HG02759 (cell line): ENCODE measurements around the gene WDR13.
"Not testable (repeated sequence)": the region's sequence is repeated elsewhere in the genome, so short reads cannot be mapped to it uniquely, and the experiment has no call there.

ENCODE experiments used
- ATAC-seq: cut with Tn5 transposase; IDR thresholded peaks from one replicate; pipeline ENCODE4 v1.9.1; 2021; ENCODE audit warnings: mild to moderate bottlenecking, moderate library complexity; ENCODE audit not compliant: unreplicated experiment

WDR13 gene

DNA sequence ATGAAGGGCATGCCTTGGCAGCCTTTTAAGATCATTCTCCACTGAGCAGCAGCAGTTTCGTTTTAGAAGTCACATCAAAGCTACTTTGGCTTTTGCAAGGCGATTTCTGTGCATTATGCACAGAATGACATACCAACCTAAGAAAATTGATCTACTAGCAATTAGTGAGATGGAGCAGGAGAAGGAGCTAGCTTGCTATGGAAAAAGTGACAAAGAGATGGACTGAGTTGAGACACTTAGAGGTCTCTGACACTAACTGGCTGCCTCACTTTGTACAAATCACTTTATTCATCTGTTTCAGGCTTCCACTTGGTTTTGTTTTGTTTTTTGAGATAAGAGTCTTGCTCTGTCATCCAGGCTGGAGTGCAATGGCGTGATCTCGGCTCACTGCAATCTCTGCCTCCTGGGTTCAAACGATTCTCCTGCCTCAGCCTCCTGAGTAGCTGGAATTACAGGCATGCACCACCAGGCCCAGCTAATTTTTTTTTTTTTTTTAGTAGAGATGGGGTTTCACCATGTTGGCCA is 54.8 kb downstream of the WDR13 start:
- not testable (repeated sequence) for ATAC-seq

DNA sequence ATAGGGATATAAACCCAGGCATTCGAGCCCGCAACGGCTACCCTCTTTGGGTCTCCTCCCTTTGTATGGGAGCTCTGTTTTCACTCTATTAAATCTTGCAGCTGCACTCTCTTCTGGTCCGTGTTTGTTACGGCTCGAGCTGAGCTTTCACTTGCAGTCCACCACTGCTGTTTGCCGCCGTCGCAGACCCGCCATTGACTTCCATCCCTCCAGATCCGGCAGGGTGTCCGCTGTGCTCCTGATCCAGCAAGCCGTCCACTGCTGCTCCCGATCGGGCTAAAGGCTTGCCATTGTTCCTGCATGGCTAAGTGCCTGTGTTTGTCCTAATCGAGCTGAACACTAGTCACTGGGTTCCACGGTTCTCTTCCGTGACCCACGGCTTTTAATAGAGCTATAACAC is 57.5 kb downstream of the WDR13 start:
- not testable (repeated sequence) for ATAC-seq
